VCaP (cell line): ENCODE data around the gene HES5.
"Not testable (repeated sequence)": the region's sequence is repeated elsewhere in the genome, so short reads cannot be mapped to it uniquely, and the experiment has no call there.

Experiments
- H3K27ac ChIP-seq: fragments of 450-650 bp; 2 replicates; pipeline ENCODE4 v1.5.1; 2017
- CTCF ChIP-seq: fragments of 450-650 bp; conservative IDR thresholded peaks from 2 replicates; pipeline ENCODE4 v1.5.1; 2017; ENCODE audit warnings: mild to moderate bottlenecking, moderate library complexity

Gene HES5

DNA sequence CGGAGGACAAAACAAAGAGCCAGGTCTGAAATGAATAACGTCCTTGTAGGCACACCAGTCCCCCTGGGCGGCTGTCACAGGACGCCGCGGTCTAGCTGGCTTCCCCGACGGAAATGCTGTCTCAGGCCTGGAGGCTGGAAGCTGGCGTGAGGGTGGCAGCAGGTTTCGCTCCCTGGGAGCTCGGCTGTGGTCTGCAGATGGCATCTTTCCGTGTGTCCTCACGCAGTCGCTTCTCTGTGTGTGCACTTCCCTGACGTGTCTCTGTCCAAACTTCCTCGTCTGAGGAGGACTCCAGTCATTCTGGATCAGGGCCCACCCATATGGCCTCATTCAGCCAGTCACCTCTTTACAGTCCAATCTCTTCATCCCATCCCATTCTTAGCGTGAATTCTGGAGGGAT is 40.3 kb upstream of the HES5 start:
- no peak for TF ChIP-seq CTCF
- H3K27ac ChIP-seq = no peak overlapping the region

- H3K27ac ChIP-seq = not testable (repeated sequence)
Observed at GRCh38 chr1:2569703-2570102, 39.6 kb upstream of the HES5 start.

GRCh38 chr1:2569060-2569459 is 39.0 kb upstream of the HES5 start:
- no peak for TF ChIP-seq CTCF
- no peak overlapping the region for H3K27ac ChIP-seq

DNA sequence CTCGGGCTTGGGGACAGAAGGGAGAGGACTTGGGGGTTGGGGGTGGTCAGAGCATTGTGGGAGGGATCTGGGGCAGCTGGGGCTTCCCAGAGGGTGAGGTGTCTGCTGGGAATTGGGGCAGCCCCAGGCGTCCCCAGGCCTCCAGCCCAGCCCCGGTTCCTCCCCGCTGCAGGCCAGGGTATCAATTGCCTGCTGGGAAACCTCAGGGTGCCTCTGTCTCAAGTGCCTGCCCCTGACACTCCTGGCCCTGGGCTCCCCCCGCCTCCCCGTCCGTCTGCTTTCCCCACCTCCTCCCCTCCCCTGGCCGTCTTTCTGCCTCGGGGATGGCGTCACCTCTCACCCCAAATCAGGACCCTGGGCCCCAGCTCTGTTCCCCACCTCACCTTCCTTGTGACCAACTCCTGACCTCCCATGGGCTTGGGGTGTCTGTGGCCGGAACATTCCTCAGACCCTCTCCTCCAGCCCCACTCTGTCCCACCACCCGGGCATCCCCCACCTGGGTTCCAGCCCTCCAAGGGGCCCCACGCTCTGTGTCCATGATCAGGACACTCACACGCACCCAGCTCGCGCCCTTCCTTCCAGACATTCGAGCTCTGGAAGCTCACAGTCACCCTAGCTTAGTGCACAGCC is 38.2 kb upstream of the HES5 start:
- H3K27ac ChIP-seq = not testable (repeated sequence)

DNA sequence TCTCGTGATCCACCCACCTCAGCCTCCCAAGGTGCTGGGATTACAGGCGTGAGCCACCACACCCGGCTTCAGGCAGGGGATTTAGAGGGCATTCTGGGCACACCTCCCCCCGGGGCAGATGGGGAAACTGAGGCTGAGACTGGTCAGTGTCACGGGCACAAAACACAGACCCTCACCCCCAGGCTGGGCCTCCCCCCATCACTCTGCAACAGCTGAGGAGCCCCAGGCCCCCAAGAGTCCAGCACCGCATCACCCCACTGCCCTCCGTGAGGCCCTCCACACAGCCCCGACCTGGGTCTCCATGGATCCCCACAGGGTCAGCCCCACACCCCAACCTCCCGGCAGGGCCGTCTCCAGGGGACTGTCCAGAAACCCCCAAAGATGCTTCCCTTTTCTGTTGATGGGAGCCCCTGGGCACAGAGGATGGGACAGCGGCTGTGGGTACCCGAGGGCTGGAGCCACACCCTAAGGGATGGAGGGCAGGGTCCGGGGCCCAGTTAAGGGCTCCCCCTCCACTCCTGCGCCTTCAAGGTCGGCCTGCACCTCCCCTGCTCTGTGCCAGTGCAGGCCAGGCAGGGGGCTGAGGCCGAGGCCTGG is 37.1 kb upstream of the HES5 start:
- H3K27ac ChIP-seq = no peak overlapping the region
- TF ChIP-seq CTCF = no peak

- H3K27ac ChIP-seq = no peak overlapping the region
- no peak for TF ChIP-seq CTCF
Observed at GRCh38 chr1:2566101-2567045, 36.3 kb upstream of the HES5 start.

DNA sequence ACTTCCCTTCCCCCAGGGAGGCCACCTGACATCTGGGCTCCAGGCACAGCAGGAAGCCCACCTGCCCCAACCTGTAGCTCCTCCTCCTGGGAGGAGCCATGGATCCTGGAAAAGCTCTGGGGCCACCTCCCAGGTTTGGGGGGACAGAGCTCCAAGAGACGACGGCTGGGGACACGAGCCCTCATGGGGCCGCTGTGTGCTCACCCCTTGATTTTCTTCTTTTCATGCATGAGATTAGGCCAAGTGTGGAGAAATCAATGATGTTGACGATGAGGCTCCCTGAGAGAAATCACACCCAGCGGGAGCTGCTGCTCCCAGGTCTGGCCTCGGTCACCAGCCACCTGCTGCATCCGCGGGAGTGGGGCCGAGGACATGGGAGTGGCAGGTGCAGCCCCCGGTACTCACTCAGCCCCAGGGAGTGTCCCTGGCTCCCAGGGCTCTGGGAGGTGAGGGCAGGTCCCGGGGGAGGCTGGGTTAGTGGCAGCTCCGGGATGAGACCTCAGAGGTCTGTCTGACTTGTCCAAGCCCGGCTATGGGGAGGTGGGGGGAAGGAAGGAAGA is 34.8 kb upstream of the HES5 start:
- no peak for TF ChIP-seq CTCF
- H3K27ac ChIP-seq = no peak overlapping the region

- no peak for TF ChIP-seq CTCF
- no peak overlapping the region for H3K27ac ChIP-seq
Observed at GRCh38 chr1:2564006-2564814, 34.1 kb upstream of the HES5 start.
